Measurements from ENCODE around the gene GRID1.

- TF ChIP-seq CTCF (tag by site-specific recombination; IDR thresholded peaks at IDR 0.05) (no peak), ZNF624 (tag by site-specific recombination; IDR thresholded peaks at IDR 0.05) (no peak), GLI4 (tag by site-specific recombination; IDR thresholded peaks at IDR 0.05) (0 out of 2 replicates have a peak, but pooled peaks have one; percentile 22), REST (tag by site-specific recombination; IDR thresholded peaks at IDR 0.05) (no peak), ZNF473 (tag by site-specific recombination; IDR thresholded peaks at IDR 0.05) (no peak), PRDM10 (tag by site-specific recombination; IDR thresholded peaks at IDR 0.05) (no peak), ZFHX2 (tag by site-specific recombination; conservative IDR thresholded peaks at IDR 0.05) (no peak)
Observed at GRCh38 chr10:86117051-86117450, 249.5 kb downstream of the GRID1 start.
